Ovary (tissue), 9 donors: ENCODE results near the gene VPS52. TPM values are rescaled to one million over a fixed set of nuclear protein-coding genes. Genes with fewer than 3 reads are reported as not detected.

Source experiments
- DNase-seq, 5 donors: peaks; one replicate each; pipeline ENCODE4 v3.0.0-alpha.2; 2019 to 2020
- H3K27ac ChIP-seq, 2 donors: fragments of 200-600 bp; one replicate each; pipeline versions ENCODE4 v1.5.1 to v1.8.0; 2019 to 2022
- H3K27me3 ChIP-seq: fragments of 200-600 bp; one replicate; pipeline ENCODE4 v1.8.0; 2022
- H3K36me3 ChIP-seq: fragments of 200-600 bp; sonication (generic); one replicate; pipeline ENCODE4 v1.5.1; 2019
- H3K4me1 ChIP-seq: one replicate; pipeline ENCODE4 v1.8.1; 2013; ENCODE audit warnings: mild to moderate bottlenecking, moderate library complexity; ENCODE audit not compliant: insufficient read depth
- H3K4me3 ChIP-seq: fragments of 200-600 bp; sonication (generic); one replicate; pipeline ENCODE4 v1.5.1; 2017
- H3K9me3 ChIP-seq, 2 donors: fragments of 200-600 bp in 1 of 2; sonication (generic) in 1 of 2; one replicate each; pipeline versions ENCODE4 v1.5.1 to v1.8.1; 2013 to 2019; ENCODE audit warnings: mild to moderate bottlenecking in 1 of 2, moderate library complexity in 1 of 2
- CTCF ChIP-seq, 3 donors: fragments of 450-650 bp in 2 of 3; fragments of 200-600 bp in 1 of 3; IDR thresholded peaks; one replicate each; pipeline versions ENCODE4 v1.5.1 to v1.8.0; 2016 to 2022; ENCODE audit warnings: antibody characterized with exemption in 3 of 3, mild to moderate bottlenecking in 1 of 3
- EP300 ChIP-seq: sonication (generic); formaldehyde crosslinking; IDR thresholded peaks from one replicate; pipeline ENCODE4 v1.6.1; 2017; ENCODE audit warnings: antibody characterized with exemption
- POLR2A ChIP-seq: fragments of 450-650 bp; IDR thresholded peaks from one replicate; pipeline ENCODE4 v1.6.1; 2017; ENCODE audit warnings: antibody characterized with exemption, mild to moderate bottlenecking, moderate library complexity
- WGBS, 3 donors: extraction: QIAGEN DNeasy Blood & Tissue Kit in 1 of 3; methylation state at CpG; one replicate each; pipeline versions ENCODE4 v1.1.5 to v1.1.7; 2013 to 2017; 5-methylcytosine and 5-hydroxymethylcytosine counted together
- intact Hi-C, 4 donors: fragments of 100-400 bp; cut with DNase I; formaldehyde crosslinking; loops; one replicate each; pipeline versions ENCODE4 v1.11.0 to v1.15.1; 2022 to 2023
- polyA plus RNA-seq, 2 donors: library from polyadenylated mRNA; stranded (reverse); fragments of 200-250 nt in 1 of 2; fragments of 350-450 nt in 1 of 2; fragmentation: Illumina TruSeq in 1 of 2; extraction: RNeasy Lipid Tissue Mini Kit (QIAGEN cat#74804) in 1 of 2; gene quantifications; one replicate each; pipeline ENCODE4 v1.2.3, GENCODE V29; 2013 to 2014
- total RNA-seq, 7 donors: library from RNA; depleted of rRNA in 2 of 7; stranded (reverse); fragments of >200 nt in 2 of 7; fragmentation: NEBNext Ultra II Directional in 3 of 7; extraction: Animal tissue kit (Norgen Biotek cat#: 25700) in 3 of 7; gene quantifications; one replicate each; pipeline versions ENCODE4 v1.1.0 to v1.2.4, GENCODE V29; 2016 to 2023
- donor health status: DM: no; HTN: no; CAD: no; lungs with moderate emphysema.
- donor health status: DM: no; HTN: no; CAD: no.
- donor health status: Bipolar disorder and iron deficiency.
- donor health status: DM: yes; HTN: yes; CAD: no.
- donor health status: DM: no; HTN: no; CAD: no.
- donor health status: DM: yes; HTN: yes; CAD: no.

Gene VPS52
- total and polyA plus RNA-seq, 9 donors, result 24.0 to 56.7 (median 45.2) TPM

GRCh38 chr6:33250731-33251130 is 20.9 kb downstream of the VPS52 start:
- peaks cover 3% of the 10 kb centered on the region for H3K4me1 ChIP-seq
- intact Hi-C loops, result no loop called here
- no peaks in the 10 kb centered on the region for H3K36me3 ChIP-seq
- H3K9me3 ChIP-seq, result no peaks in the 10 kb centered on the region
- no peaks in the 10 kb centered on the region for H3K27me3 ChIP-seq
- WGBS, 3 donors, result 90 to 94% (median 93%) methylated on average over 13 of the region's 13 CpGs
- TF ChIP-seq EP300, result no peak
- no peak for TF ChIP-seq CTCF (IDR thresholded peaks at IDR 0.05)
- TF ChIP-seq POLR2A, result no peak
- no peak overlapping the region for H3K27ac ChIP-seq
- DNase-seq, result no peak
- H3K4me3 ChIP-seq, result no peak overlapping the region

GRCh38 chr6:33249732-33250630 is 21.7 kb downstream of the VPS52 start:
- peak in 3 of 5 donors; percentile 41 to 53 (median 47) for DNase-seq

GRCh38 chr6:33248932-33249731 is 22.5 kb downstream of the VPS52 start:
- Histone ChIP-seq H3K4me3 (peak overlapping the region; percentile 62), H3K27ac (peak overlapping the region; percentile 78 to 84), H3K4me1 (peaks cover 3% of the 10 kb centered on the region), H3K36me3 (no peaks in the 10 kb centered on the region), H3K9me3 (no peaks in the 10 kb centered on the region), H3K27me3 (no peaks in the 10 kb centered on the region)
- TF ChIP-seq CTCF (IDR thresholded peaks at IDR 0.05) (peak in 2 of 3 donors; percentile 9 to 21), EP300 (no peak), POLR2A (peak; percentile 79)
- intact Hi-C loops, result loop anchor here (2.0 to 10.0 kb wide), 5 partner anchors 86 to 244 kb away; partner anchors contain the start of gene HLA-DOA (in 3 of the 4)
- DNase-seq, result peak; percentile 94 to 98 (median 97)
- WGBS, 3 donors, result 0% methylated on average over 51 to 58 of the region's 58 CpGs

More at GRCh38 chr6:33249732-33250630, 21.7 kb downstream of the VPS52 start:
- Histone ChIP-seq H3K27ac (peak overlapping the region; percentile 78 to 84), H3K4me3 (peak overlapping the region; percentile 62), H3K4me1 (peaks cover 3% of the 10 kb centered on the region), H3K36me3 (no peaks in the 10 kb centered on the region), H3K27me3 (no peaks in the 10 kb centered on the region), H3K9me3 (no peaks in the 10 kb centered on the region)
- intact Hi-C loops, result loop anchor here (2.0 to 10.0 kb wide), 5 partner anchors 87 to 245 kb away; partner anchors contain the start of gene HLA-DOA (in 3 of the 4)
- 9 to 17% (median 12%) methylated on average over 14 to 15 of the region's 15 CpGs for WGBS, 3 donors
- TF ChIP-seq CTCF (IDR thresholded peaks at IDR 0.05) (no peak), POLR2A (no peak), EP300 (no peak)

GRCh38 chr6:33248643-33248931 is 23.1 kb downstream of the VPS52 start:
- no peaks in the 10 kb centered on the region for H3K27me3 ChIP-seq
- peak overlapping the region; percentile 51 for H3K4me3 ChIP-seq
- intact Hi-C loops, result loop anchor here (2.0 to 10.0 kb wide), 5 partner anchors 86 to 244 kb away; partner anchors contain the start of gene HLA-DOA (in 3 of the 4)

More at GRCh38 chr6:33248643-33248931, 23.1 kb downstream of the VPS52 start:
- WGBS, 3 donors, result 0 to 1% (median 1%) methylated on average over 18 of the region's 18 CpGs
- H3K27ac ChIP-seq, result peak overlapping the region; percentile 73 to 84
- no peaks in the 10 kb centered on the region for H3K36me3 ChIP-seq
- peaks cover 3% of the 10 kb centered on the region for H3K4me1 ChIP-seq
- H3K9me3 ChIP-seq, result no peaks in the 10 kb centered on the region
- TF ChIP-seq CTCF (IDR thresholded peaks at IDR 0.05) (peak in 1 of 3 donors; percentile 4), EP300 (no peak), POLR2A (no peak)
- DNase-seq, result peak in 1 of 5 donors; percentile 50
